Fibroblast of lung (primary cell): ENCODE measurements around the gene TBXAS1. TPM values are rescaled to one million over a fixed set of nuclear protein-coding genes. Genes with fewer than 3 reads are reported as not detected.

Experiments used
- DNase-seq, 2 donors: peaks; one replicate each; pipeline versions ENCODE4 v3.0.0 to v3.0.0-alpha.2; 2010; ENCODE audit warnings: low read depth in 2 of 2
- H2AFZ ChIP-seq: 2 replicates; pipeline ENCODE4 v1.5.1; 2012; ENCODE audit warnings: low read length, control low read depth, inconsistent platforms
- H3K27ac ChIP-seq: 2 replicates; pipeline ENCODE4 v1.5.1; 2011; ENCODE audit warnings: low read length, control low read depth; ENCODE audit not compliant: insufficient read depth
- H3K27me3 ChIP-seq: 2 replicates; pipeline ENCODE4 v1.5.1; 2011; ENCODE audit warnings: mild to moderate bottlenecking, low read length; ENCODE audit not compliant: control insufficient read depth, insufficient read depth
- H3K36me3 ChIP-seq: 2 replicates; pipeline ENCODE4 v1.5.1; 2011; ENCODE audit warnings: low read length; ENCODE audit not compliant: control insufficient read depth, insufficient read depth
- H3K4me1 ChIP-seq: 2 replicates; pipeline ENCODE4 v1.5.1; 2011; ENCODE audit warnings: low read length; ENCODE audit not compliant: control insufficient read depth, insufficient read depth; ENCODE audit errors: extremely low read depth
- H3K4me2 ChIP-seq: 2 replicates; pipeline ENCODE4 v1.5.1; 2011; ENCODE audit warnings: low read length, control low read depth; ENCODE audit not compliant: insufficient read depth; ENCODE audit errors: extremely low read depth
- H3K4me3 ChIP-seq, 4 experiments: fragments of 200-600 bp in 1 of 4; sonication (generic) in 1 of 4; replicated peaks in 1 of 4; 2 replicates each; pipeline ENCODE4 v1.5.1; 2011 to 2016; ENCODE audit warnings: low read length in 4 of 4, low read depth in 3 of 4, mild to moderate bottlenecking in 3 of 4, control low read depth in 2 of 4, inconsistent platforms in 1 of 4, mixed read lengths in 1 of 4; ENCODE audit not compliant: insufficient read depth in 1 of 4; ENCODE audit errors: control extremely low read depth in 1 of 4
- H3K79me2 ChIP-seq: 2 replicates; pipeline ENCODE4 v1.5.1; 2012; ENCODE audit warnings: mild to moderate bottlenecking, low read length, inconsistent platforms; ENCODE audit not compliant: control insufficient read depth, insufficient read depth
- H3K9ac ChIP-seq: 2 replicates; pipeline ENCODE4 v1.5.1; 2011; ENCODE audit warnings: mild to moderate bottlenecking, low read length, control low read depth; ENCODE audit not compliant: insufficient read depth
- H3K9me3 ChIP-seq: 2 replicates; pipeline ENCODE4 v1.5.1; 2012; ENCODE audit warnings: low read depth, low read length; ENCODE audit not compliant: control insufficient read depth, insufficient read depth
- H4K20me1 ChIP-seq: 2 replicates; pipeline ENCODE4 v1.5.1; 2011; ENCODE audit warnings: low read length; ENCODE audit not compliant: control insufficient read depth, insufficient read depth; ENCODE audit errors: extremely low read depth
- CTCF ChIP-seq, 2 donors: IDR thresholded peaks in 1 of 2; conservative IDR thresholded peaks in 1 of 2; 1 replicate in 1 of 2; 2 replicates in 1 of 2; pipeline ENCODE4 v1.5.1; 2011 to 2012; ENCODE audit warnings: low read length in 2 of 2, control low read depth in 1 of 2, inconsistent platforms in 1 of 2, low read depth in 1 of 2, mild to moderate bottlenecking in 1 of 2
- EZH2 ChIP-seq: IDR thresholded peaks from 2 replicates; pipeline ENCODE4 v1.5.1; 2012; ENCODE audit warnings: low read length, control low read depth, mild to moderate bottlenecking; ENCODE audit errors: missing control alignments
- polyA plus RNA-seq, 2 donors: library from polyadenylated mRNA; depleted of rRNA in 1 of 2; stranded (reverse) in 1 of 2; unstranded in 1 of 2; fragments of >200 nt; gene quantifications; 2 replicates each; pipeline ENCODE4 v1.2.1, GENCODE V29; 2011 to 2012; ENCODE audit warnings: missing spikeins in 1 of 2
- total RNA-seq: library from RNA; depleted of rRNA; stranded (reverse); fragments of >200 nt; gene quantifications from 2 replicates; pipeline ENCODE4 v1.2.1, GENCODE V29; 2014

TBXAS1 gene
- total and polyA plus RNA-seq, 2 donors (not counting 1 experiment from before 2014, with no cell fraction given), result 1.5 to 2.1 TPM

- Histone ChIP-seq H3K4me3 (no peak overlapping the region), H3K9me3 (no peaks in the 10 kb centered on the region), H3K79me2 (no peaks in the 10 kb centered on the region), H2AFZ (no peak overlapping the region), H3K36me3 (no peaks in the 10 kb centered on the region), H4K20me1 (no peaks in the 10 kb centered on the region), H3K9ac (no peak overlapping the region), H3K27ac (no peak overlapping the region), H3K27me3 (no peaks in the 10 kb centered on the region), H3K4me1 (no peaks in the 10 kb centered on the region), H3K4me2 (no peak overlapping the region)
- TF ChIP-seq EZH2 (no peak), CTCF (conservative IDR thresholded peaks at IDR 0.05 in 1 of 2, IDR thresholded peaks at IDR 0.05 in 1 of 2; ENCODE audit: low read depth in 1 of 2, low read length in 2 of 2) (no peak)
- no peak for DNase-seq
These were observed 221.0 kb downstream of the TBXAS1 start for GRCh38 chr7:140050100-140050499.

- Histone ChIP-seq H3K4me2 (no peak overlapping the region), H3K4me3 (no peak overlapping the region), H3K36me3 (no peaks in the 10 kb centered on the region), H2AFZ (no peak overlapping the region), H3K27ac (no peak overlapping the region), H3K4me1 (no peaks in the 10 kb centered on the region), H3K9ac (no peak overlapping the region), H4K20me1 (no peaks in the 10 kb centered on the region), H3K27me3 (no peaks in the 10 kb centered on the region), H3K9me3 (no peaks in the 10 kb centered on the region), H3K79me2 (no peaks in the 10 kb centered on the region)
- TF ChIP-seq CTCF (conservative IDR thresholded peaks at IDR 0.05 in 1 of 2, IDR thresholded peaks at IDR 0.05 in 1 of 2; ENCODE audit: low read depth in 1 of 2, low read length in 2 of 2) (no peak), EZH2 (no peak)
- DNase-seq, result no peak
These were observed 222.8 kb downstream of the TBXAS1 start for GRCh38 chr7:140051820-140052219.

- Histone ChIP-seq H3K36me3 (no peaks in the 10 kb centered on the region), H2AFZ (no peak overlapping the region), H3K9ac (no peak overlapping the region), H3K4me2 (no peak overlapping the region), H3K4me1 (peaks cover under 1% of the 10 kb centered on the region), H4K20me1 (no peaks in the 10 kb centered on the region), H3K79me2 (no peaks in the 10 kb centered on the region), H3K27me3 (no peaks in the 10 kb centered on the region), H3K9me3 (no peaks in the 10 kb centered on the region), H3K4me3 (no peak overlapping the region), H3K27ac (no peak overlapping the region)
- TF ChIP-seq CTCF (conservative IDR thresholded peaks at IDR 0.05 in 1 of 2, IDR thresholded peaks at IDR 0.05 in 1 of 2; ENCODE audit: low read depth in 1 of 2, low read length in 2 of 2) (no peak), EZH2 (no peak)
- no peak for DNase-seq
These were observed 224.9 kb downstream of the TBXAS1 start for GRCh38 chr7:140053812-140054539.
